Amygdala (tissue), 56 donors: Measurements from ENCODE around the gene KCTD21.

ENCODE experiments used
- DNase-seq, 56 donors: peaks; one replicate each; lab custom pipeline; 2025; lab: John Stamatoyannopoulos, UW

Gene KCTD21

DNA sequence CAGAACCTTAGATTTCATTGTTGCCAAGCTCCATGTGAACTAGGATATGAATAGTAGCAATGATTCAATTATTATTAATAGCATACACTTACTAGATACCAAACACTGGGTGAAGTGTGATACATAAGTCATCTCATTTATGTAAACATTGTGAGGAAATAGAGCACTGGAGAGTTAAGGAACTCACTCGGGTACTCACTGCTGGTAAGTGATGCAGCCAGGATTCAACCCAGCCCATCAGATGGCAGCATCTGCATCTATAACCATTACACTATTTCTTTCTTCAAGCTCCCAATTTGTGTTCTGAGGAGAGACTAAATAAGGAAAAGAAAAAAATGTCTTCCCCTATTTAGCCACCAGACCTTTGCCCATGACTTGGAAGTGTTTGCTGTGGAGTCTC, 38.8 kb downstream of the KCTD21 start:
- peak in 18 of 56 donors; percentile 4 to 72 (median 20) for DNase-seq

GRCh38 chr11:78147807-78148206, 40.6 kb downstream of the KCTD21 start:
- no peak for DNase-seq

DNA sequence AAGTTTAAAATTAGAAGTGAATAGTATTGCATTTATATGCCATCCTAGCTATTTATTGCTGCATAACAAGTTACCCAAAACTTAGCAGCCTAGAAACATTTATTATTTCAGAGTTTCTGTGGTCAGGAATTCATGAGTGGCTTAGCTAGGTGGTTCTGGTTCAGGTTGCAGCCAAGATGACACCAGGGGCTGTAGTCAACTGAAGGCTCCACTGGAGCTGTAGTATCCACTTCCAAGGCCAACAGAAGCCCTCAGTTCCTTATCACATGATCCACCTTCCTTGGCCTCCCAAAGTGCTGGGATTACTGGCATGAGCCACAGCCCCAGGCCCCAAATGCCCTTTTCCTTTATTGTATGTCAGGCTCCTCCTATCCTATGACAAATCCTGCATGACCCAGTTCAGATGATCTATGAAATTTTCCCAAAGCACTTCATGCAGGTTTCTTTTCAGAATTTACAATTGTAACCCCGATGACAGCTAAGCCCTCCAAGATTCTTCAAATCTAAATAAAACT, 42.9 kb downstream of the KCTD21 start:
- no peak for DNase-seq

- no peak for DNase-seq
These were observed 47.9 kb downstream of the KCTD21 start for GRCh38 chr11:78140392-78141077.

GRCh38 chr11:78139422-78140391, 48.7 kb downstream of the KCTD21 start, which contains the start of gene ALG8:
Gene ALG8, minus strand, starts transcription at chr11:78139626. Its CDS starts 38 bp downstream, at chr11:78139588.
- peak; percentile 60 to 97 (median 88) for DNase-seq

GRCh38 chr11:78138694-78139421, 49.6 kb downstream of the KCTD21 start:
- no peak for DNase-seq

- DNase-seq = no peak
These were observed 50.1 kb downstream of the KCTD21 start for GRCh38 chr11:78138291-78138690.

DNA sequence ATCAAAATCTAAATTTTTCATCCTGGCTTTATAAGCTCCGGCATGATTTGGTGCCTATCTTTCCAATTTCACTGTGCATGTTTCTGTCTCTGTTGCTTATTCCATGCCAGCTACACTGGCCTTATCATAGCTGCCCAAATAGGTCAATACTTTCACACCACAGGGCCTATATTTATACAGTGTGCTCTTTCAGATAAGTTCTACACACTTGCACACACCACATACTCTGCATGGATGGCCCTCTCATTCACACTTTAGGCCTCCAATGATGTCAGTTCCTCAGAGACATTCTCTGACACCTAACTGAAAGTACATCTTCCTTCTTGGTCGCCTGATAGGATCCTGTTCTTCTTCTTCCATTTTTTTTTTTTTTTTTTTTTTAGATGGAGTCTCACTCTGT, 56.0 kb downstream of the KCTD21 start:
- no peak for DNase-seq

DNA sequence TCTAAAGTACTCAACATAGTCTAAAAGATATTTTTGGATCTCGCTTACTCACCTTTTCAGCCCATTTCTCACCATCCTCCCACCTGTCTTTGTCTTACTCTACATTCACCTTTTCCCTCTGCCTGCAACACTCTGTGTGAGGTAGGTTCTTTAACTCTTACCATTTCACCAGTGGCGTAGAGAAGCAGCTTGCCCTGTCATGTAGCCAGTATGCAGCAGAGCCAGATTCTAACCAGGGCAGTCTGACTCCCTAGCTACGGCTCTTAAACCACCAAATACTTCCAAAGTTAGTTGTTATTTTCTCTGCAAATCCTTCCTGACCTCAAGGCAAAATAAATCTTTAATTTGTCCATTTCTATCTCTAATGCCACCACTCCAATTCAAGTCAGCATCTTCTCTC, 56.5 kb downstream of the KCTD21 start:
- DNase-seq = no peak

GRCh38 chr11:78127403-78127802, 61.0 kb downstream of the KCTD21 start:
- DNase-seq = no peak
